AG20443 (cell line): ENCODE data around the gene TNFRSF14.

Experiments used
- DNase-seq: peaks from one replicate; pipeline ENCODE4 v3.0.0; 2012; ENCODE audit warnings: low spot score, mixed read lengths

The TNFRSF14 gene

GRCh38 chr1:2588661-2589430, 32.7 kb downstream of the TNFRSF14 start:
- no peak for DNase-seq

DNA sequence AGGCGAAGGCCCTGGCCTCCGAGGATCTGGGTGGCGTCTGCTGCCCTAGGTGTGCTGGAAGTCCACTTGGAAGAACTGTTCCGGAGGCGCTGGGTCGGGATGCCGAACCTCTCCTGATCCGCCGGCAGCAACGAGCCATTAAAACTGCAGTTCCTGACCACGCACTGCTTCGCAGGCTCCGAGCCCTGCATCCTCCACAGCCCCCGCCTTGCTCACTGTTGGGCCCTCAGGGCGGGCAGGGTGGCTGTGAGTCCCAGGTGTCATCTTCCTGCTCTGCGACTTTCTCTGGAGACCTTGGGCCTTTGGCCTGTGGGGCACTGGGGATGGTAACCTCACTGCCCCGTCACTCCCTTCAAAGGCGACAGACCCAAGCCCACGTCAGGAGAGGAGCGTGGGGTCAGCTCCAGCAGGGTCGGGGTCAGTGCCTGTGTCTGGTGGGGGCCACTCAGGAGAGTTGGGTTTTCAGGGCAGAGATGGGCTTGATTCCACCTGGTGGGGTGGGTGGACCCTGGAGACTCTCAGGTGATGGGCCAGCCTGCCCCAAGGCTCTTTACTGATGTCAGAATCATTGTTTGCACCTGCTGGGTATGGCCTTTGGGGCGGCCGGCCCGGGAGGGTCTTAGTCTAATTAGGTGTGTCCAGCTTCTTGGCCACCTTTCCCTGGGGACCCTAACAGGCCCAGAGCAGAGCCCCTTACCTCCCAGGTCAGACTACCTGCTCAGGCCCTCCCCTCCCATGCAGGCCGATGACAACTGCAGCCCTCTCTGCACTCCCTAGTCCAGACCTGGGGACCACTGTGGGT, 33.5 kb downstream of the TNFRSF14 start:
- no peak for DNase-seq

DNA sequence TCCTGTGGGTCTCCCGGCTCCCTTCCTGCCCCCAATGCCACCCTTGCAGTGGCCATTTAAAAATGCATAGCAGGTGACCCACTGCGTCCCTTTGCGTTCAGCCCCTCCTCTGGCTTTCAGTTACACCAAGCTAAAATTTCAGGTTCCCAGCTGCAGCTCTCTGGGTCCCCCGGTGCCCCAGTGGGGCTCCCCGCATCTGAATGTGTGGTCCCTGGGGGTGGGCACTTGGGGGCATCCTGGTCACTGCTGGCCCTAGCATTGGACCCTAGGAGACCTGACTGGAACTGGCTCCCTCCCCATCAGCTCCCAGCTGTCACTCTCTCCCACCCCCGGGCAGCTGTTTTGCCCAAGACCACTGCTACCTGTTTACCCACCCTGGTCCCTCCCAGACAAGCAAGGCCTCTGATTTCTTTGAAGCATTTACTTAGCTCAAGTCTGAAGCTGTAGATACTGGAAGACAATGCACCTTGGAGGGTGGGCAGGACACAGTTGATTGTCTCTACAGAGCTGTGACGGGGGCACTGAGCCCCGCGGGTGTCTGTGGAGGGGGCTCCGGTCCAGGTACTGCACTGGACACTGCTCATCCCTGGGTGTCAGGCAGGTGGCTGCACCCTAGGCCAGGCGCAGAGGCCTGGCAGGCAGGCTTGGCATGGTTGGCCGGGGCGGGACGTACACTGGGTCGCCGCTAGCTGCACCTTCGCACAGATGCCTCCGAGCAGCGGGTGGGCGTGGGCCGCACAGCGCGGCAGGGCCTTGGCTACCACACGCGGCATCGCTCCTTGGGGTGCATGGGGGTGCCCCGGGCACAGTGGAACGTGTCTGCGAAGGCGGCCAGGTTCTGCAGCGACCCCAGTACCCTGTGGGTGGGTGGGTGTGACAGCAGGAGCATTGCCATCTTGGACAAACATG, 34.3 kb downstream of the TNFRSF14 start:
- no peak for DNase-seq

- no peak for DNase-seq
These were observed 35.0 kb downstream of the TNFRSF14 start for GRCh38 chr1:2591233-2591580.

- no peak for DNase-seq
These were observed 35.5 kb downstream of the TNFRSF14 start for GRCh38 chr1:2591581-2592261.

DNA sequence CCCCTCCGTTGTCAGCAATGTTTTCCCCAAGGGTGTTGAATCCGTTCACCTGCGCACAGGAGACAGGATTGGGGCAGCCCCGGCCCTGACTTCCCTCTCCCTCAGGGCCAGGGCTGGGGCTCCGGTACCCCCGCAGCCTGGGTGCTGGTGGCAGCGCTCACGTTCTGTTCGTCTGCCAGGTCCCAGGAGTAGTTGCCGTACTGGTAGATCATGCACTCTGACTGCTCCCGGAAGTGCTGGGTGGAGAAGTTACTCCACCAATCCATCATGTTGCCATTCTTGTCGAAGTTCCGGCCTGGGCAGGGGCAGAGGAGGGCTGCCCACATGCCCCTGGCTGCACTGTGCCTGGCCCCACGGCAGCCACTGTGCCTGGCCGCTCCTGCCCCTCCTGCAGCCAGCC, 36.5 kb downstream of the TNFRSF14 start:
- DNase-seq = no peak

GRCh38 chr1:2593251-2593878, 37.2 kb downstream of the TNFRSF14 start:
- no peak for DNase-seq

- DNase-seq = no peak
These were observed 38.0 kb downstream of the TNFRSF14 start for GRCh38 chr1:2594001-2594640.

DNA sequence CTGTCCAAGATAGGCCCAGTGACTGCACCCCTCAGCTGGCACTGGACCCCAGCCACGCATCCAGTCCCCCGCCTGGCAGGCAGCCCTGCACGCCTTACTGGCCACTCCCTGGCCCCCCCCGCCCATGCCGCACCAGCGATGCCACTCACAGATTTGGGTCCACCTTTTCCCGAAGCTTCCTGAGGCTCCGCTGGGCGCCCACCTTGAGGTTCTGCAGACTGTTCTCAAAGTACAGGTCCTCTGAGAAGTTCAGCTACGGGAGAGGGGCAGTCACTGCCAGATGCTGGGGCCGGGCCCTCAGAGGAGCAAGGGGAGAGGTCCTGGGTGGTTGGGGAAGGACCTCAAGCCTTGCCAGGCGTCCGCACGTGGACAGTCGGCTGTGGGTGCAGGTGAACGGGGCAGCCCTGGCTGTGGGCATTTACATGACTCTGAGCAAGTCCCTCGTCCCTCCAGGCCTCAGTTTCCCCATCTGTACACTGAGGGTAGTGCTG, 38.5 kb downstream of the TNFRSF14 start:
- no peak for DNase-seq

- no peak for DNase-seq
These were observed 39.2 kb downstream of the TNFRSF14 start for GRCh38 chr1:2595261-2595811.

GRCh38 chr1:2595812-2596529, 39.8 kb downstream of the TNFRSF14 start:
- no peak for DNase-seq

DNA sequence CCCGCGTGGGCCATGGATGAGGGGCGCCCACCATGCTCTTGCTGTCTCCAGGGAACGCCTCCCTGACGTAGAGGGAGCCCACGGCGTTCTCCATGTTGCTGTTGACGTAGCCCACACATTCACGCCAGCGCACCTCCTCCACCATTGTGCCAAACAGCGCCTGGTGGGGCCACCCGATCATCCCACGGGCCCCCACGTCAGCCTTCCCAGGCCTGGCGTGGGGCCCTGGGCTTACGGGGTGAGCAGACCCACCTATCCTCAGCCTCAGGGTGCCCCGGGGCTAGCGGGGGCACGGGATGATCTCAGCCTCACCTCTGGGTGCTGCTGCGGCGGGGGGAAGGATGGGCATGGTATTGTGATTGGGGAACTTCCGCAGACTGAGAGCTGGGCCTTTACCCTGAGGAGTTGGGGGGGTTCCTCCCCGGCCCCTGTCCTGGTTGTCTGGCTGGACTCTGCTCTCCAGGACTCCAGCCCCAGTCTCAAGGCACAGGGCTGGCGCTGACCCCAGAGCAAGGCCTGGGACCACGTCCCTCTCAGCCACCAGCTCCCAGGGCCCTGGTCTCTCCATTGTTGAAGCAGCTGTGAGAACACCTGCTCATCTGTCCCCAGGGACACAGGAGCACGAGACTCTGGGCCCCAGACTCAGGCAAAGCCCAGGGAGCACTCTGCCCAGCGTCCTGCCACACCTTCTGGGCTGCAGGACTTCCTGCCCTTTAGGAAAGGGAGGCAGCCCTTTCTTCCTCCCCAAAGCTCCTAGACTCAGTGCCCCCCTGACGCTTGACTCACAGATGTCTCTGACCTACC, 40.6 kb downstream of the TNFRSF14 start:
- DNase-seq = no peak

GRCh38 chr1:2597441-2598328, 41.5 kb downstream of the TNFRSF14 start:
- DNase-seq = no peak

DNA sequence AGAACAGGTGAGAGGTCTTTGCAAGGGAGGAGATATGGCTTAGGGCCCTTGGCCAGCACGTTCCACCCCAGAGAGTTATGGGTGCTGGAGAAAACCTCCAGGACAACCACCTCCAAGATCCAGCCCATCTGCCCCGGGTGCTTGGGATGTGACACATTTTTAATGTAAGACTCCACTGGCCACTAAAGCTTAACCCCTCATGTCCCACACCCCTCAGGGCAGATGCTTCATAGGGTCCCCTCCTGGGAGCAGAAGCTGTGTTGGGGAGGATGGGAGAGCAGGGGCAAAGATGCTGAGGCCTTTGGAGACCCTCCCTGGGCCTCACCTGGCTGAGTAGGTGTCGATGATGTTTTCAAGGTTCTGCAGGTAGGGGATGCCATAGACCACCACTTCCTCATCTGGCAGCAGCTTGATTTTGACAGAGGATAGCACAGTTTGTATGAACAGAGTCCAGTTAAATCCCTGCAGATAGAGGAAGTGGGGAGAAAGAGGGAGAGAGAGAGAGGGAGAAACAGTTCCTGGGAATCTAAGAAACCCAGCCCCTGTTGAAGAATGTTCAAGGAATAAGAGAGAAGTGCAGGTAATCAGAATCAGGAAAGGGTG, 42.3 kb downstream of the TNFRSF14 start:
- DNase-seq = no peak

DNA sequence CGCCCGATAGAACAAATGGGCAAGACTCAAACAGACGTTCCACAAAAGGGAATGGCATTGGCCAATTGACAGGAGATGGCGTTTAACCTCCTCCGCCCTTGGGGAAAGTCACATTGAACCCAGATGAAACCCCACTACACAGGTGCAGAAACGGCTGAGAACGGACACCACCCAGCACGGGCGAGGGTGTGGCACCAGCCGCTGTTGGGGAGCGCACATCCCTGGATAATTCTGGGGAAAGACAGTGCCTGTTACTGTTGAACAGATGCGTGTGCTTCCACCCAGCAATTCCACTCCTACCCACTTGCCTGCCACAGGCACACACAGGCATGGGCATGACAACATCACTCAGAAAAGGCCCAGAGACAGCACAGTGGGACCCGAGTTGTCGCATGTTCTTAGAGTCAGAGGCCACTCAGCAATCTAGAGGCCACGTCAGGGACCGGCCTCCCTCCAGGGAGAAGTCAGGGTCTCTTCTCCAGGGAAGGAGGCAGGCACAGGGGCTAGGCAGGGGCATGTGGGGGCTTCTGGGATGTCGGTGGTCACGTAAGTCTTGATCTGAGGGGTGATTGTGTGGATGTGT, 45.6 kb downstream of the TNFRSF14 start:
- no peak for DNase-seq

GRCh38 chr1:2602311-2602835, 46.2 kb downstream of the TNFRSF14 start:
- DNase-seq = no peak
